PC-3 (cell line): Measurements from ENCODE around the gene ZFHX3. TPM values are rescaled to one million over a fixed set of nuclear protein-coding genes. Genes with fewer than 3 reads are reported as not detected.
A peak's percentile ranks its signal among the peaks of the same experiment; 100 is the strongest.
"Not testable (repeated sequence)": the region's sequence is repeated elsewhere in the genome, so short reads cannot be mapped to it uniquely, and the experiment has no call there.

Experiments
- ATAC-seq: fragments of 200-7000 bp; cut with Tn5 transposase; 2 replicates; pipeline ENCODE4 v1.9.1; 2020; ENCODE audit warnings: mild to moderate bottlenecking, moderate library complexity
- BruUV-seq: library from RNA; stranded (reverse); fragments of 400-500 nt; replicated peaks from 2 replicates; lab custom pipeline; 2021; lab: Mats Ljungman, UMichigan
- CTCF ChIA-PET: fragments of 300-600 bp; sonication (Branson Sonifier 250); formaldehyde crosslinking; loops from one replicate; lab custom pipeline; 2022; ENCODE audit warnings: antibody characterized with exemption; lab: Charles Lee
- POLR2A ChIA-PET: fragments of 300-600 bp; sonication (Branson Sonifier 250); formaldehyde crosslinking; loops from one replicate; lab custom pipeline; 2022; ENCODE audit warnings: antibody characterized with exemption; ENCODE audit not compliant: unreplicated experiment; lab: Charles Lee
- DNase-seq: peaks from one replicate; pipeline ENCODE4 v3.0.0-alpha.2; 2015
- H2AFZ ChIP-seq: fragments of 300-600 bp; sonication (generic); 2 replicates; pipeline ENCODE4 v1.6.0; 2016; ENCODE audit warnings: antibody characterized with exemption, low read length
- H3F3A ChIP-seq: fragments of 300-600 bp; sonication (generic); one replicate; pipeline ENCODE4 v1.6.0; 2017; ENCODE audit warnings: antibody characterized with exemption, low read length, control low read depth, mild to moderate bottlenecking; ENCODE audit not compliant: unreplicated experiment
- H3K27ac ChIP-seq: fragments of 300-600 bp; sonication (generic); 2 replicates; pipeline ENCODE4 v1.5.1; 2016; ENCODE audit warnings: mild to moderate bottlenecking, low read length
- H3K27me3 ChIP-seq: fragments of 300-600 bp; sonication (generic); 2 replicates; pipeline ENCODE4 v1.6.1; 2016; ENCODE audit warnings: low read length, mixed read lengths
- H3K36me3 ChIP-seq: fragments of 300-600 bp; sonication (generic); 2 replicates; pipeline ENCODE4 v1.6.1; 2016; ENCODE audit warnings: low read depth, mixed run types, low read length, mixed read lengths
- H3K4me1 ChIP-seq: fragments of 300-600 bp; sonication (generic); 2 replicates; pipeline ENCODE4 v1.5.1; 2016; ENCODE audit warnings: low read length; ENCODE audit not compliant: insufficient read depth
- H3K4me2 ChIP-seq: fragments of 300-600 bp; sonication (generic); 2 replicates; pipeline ENCODE4 v1.6.0; 2016; ENCODE audit warnings: low read length
- H3K4me3 ChIP-seq: fragments of 300-600 bp; sonication (generic); 2 replicates; pipeline ENCODE4 v1.5.1; 2016; ENCODE audit warnings: mild to moderate bottlenecking, low read length, mixed read lengths
- H3K79me2 ChIP-seq: fragments of 300-600 bp; sonication (generic); 2 replicates; pipeline ENCODE4 v1.6.1; 2017; ENCODE audit warnings: low read length, mixed read lengths
- H3K9ac ChIP-seq: fragments of 300-600 bp; sonication (generic); 2 replicates; pipeline ENCODE4 v1.6.0; 2016; ENCODE audit warnings: mild to moderate bottlenecking, low read length
- H3K9me2 ChIP-seq: fragments of 300-600 bp; sonication (generic); replicated peaks from 2 replicates; pipeline ENCODE4 v1.6.1; 2016; ENCODE audit warnings: mixed run types, low read length, mixed read lengths
- H3K9me3 ChIP-seq: fragments of 300-600 bp; sonication (generic); 2 replicates; pipeline ENCODE4 v1.6.1; 2016; ENCODE audit warnings: low read length, mixed read lengths
- H4K20me1 ChIP-seq: fragments of 300-600 bp; sonication (generic); 2 replicates; pipeline ENCODE4 v1.6.1; 2016; ENCODE audit warnings: low read length, mixed read lengths
- EZH2 ChIP-seq: fragments of 300-600 bp; sonication (generic); IDR thresholded peaks from one replicate; pipeline ENCODE4 v1.6.1; 2017; ENCODE audit warnings: antibody characterized with exemption, mild to moderate bottlenecking, low read length; ENCODE audit not compliant: unreplicated experiment
- EZH2phosphoT487 ChIP-seq: fragments of 300-600 bp; sonication (generic); IDR thresholded peaks from 2 replicates; pipeline ENCODE4 v1.6.1; 2018; ENCODE audit warnings: mild to moderate bottlenecking, antibody characterized with exemption, low read length, borderline replicate concordance
- intact Hi-C: fragments of 100-400 bp; cut with micrococcal nuclease; formaldehyde crosslinking; loops from 2 replicates; pipeline ENCODE4 v1.9.0; 2023
- total RNA-seq: library from RNA; depleted of rRNA; stranded (reverse); fragments of >200 nt; gene quantifications from 2 replicates; pipeline ENCODE4 v1.2.3, GENCODE V29; 2014
- TF ChIP-seq, protein P1 (sequence below): fragments of 300-600 bp; sonication (generic); conservative IDR thresholded peaks from 2 replicates; pipeline ENCODE4 v1.5.1; 2017; ENCODE audit warnings: antibody characterized with exemption, low read depth, mild to moderate bottlenecking, low read length

Gene ZFHX3
- total RNA-seq, 1 experiment from 2014 or later: 3.5 TPM

DNA sequence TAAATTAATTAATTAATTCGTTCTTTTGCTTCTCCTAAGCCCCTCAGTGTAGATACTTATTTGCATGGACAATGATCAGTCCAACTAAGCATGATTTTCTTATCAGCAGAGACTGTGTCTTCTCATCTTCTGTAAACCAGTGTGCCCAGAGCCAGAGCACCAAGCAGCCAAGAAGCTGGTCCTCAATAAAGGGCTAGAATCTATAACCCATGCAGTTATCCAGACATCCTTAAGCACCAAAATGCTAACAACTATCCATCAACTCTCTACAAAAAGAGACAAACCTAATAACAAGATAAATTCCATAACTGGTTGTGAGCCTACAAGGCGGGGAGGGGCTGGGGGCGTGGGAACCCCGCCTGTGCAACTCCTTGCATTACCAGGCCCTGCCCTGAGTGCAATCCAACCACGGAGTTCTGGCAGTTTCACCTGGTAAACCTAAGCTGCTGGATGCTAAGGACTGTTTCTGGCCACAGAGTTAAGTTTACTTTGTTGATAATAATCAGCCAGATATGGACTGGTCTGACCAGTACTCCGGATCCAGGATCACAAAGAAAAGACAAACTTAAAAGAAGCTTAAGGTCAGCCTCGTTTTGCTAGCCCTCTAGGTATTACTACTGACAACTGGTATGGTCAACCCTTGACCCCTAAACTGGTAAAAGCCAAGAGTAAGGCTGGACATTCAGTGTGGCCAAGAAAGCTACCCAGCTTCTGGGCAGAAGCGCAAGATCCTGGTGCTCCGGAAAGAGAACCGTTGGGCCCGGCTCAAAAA is 51.5 kb downstream of the ZFHX3 start:
- no peaks in the 10 kb centered on the region for H3K27me3 ChIP-seq
- H3K9me3 ChIP-seq: no peaks in the 10 kb centered on the region
- H3K4me3 ChIP-seq: peak overlapping the region; percentile 9; the same call in 1 of the 2 replicates
- H3K9ac ChIP-seq: peak overlapping the region; percentile 35; the same call in 1 of the 2 replicates
- TF ChIP-seq EZH2: no peak
- TF ChIP-seq, protein P1, sequence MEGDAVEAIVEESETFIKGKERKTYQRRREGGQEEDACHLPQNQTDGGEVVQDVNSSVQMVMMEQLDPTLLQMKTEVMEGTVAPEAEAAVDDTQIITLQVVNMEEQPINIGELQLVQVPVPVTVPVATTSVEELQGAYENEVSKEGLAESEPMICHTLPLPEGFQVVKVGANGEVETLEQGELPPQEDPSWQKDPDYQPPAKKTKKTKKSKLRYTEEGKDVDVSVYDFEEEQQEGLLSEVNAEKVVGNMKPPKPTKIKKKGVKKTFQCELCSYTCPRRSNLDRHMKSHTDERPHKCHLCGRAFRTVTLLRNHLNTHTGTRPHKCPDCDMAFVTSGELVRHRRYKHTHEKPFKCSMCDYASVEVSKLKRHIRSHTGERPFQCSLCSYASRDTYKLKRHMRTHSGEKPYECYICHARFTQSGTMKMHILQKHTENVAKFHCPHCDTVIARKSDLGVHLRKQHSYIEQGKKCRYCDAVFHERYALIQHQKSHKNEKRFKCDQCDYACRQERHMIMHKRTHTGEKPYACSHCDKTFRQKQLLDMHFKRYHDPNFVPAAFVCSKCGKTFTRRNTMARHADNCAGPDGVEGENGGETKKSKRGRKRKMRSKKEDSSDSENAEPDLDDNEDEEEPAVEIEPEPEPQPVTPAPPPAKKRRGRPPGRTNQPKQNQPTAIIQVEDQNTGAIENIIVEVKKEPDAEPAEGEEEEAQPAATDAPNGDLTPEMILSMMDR: no peak
- TF ChIP-seq EZH2phosphoT487: no peak
- H4K20me1 ChIP-seq: no peaks in the 10 kb centered on the region
- peak overlapping the region; percentile 89 for H3K27ac ChIP-seq
- ChIA-PET POLR2A (no interaction called here), CTCF (no interaction called here)
- DNase-seq: peak; percentile 76
- H3K9me2 ChIP-seq: no peaks in the 10 kb centered on the region
- no peak overlapping the region for H2AFZ ChIP-seq
- intact Hi-C loops: no loop called here
- peak; percentile 69 for ATAC-seq
- no peaks in the 10 kb centered on the region for H3F3A ChIP-seq
- H3K4me2 ChIP-seq: peak overlapping the region; percentile 62
- no TSS peak for BruUV-seq
- peaks cover 41% of the 10 kb centered on the region for H3K4me1 ChIP-seq
- H3K36me3 ChIP-seq: no peaks in the 10 kb centered on the region
- peaks cover 87% of the 10 kb centered on the region for H3K79me2 ChIP-seq

DNA sequence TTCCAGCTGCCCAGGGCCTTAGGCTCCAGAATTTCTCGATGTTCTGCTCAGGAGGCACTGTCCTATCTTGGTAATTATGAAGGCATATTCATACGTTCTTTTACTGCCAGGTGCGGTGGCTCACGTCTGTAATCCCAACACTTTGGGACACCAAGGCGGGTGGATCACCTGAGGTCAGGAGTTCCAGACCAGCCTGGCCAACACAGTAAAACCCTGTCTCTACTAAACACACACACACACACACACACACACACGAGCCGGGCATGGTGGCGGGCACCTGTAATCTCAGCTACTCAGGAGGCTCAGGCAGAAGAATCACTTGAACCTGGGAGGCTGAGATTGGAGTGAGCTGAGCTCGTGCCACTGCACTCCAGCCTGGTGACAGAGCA is 52.1 kb downstream of the ZFHX3 start:
- Histone ChIP-seq H3K79me2 (peaks cover 87% of the 10 kb centered on the region), H3K4me1 (peaks cover 47% of the 10 kb centered on the region), H3K27ac (peak overlapping the region; percentile 89)
- ATAC-seq, BruUV-seq, H3K27me3 ChIP-seq, H3K4me2 ChIP-seq, H3K9me2 ChIP-seq, H3K9ac ChIP-seq, H4K20me1 ChIP-seq, DNase-seq, POLR2A ChIA-PET, H3K4me3 ChIP-seq, H2AFZ ChIP-seq, H3K36me3 ChIP-seq, H3K9me3 ChIP-seq, intact Hi-C loops, H3F3A ChIP-seq: not testable (repeated sequence)
- CTCF ChIA-PET: interaction anchor here (0.6 kb wide), 1 partner anchor 16 kb away, joined by 4 read pairs; no protein-coding TSS in a partner anchor

DNA sequence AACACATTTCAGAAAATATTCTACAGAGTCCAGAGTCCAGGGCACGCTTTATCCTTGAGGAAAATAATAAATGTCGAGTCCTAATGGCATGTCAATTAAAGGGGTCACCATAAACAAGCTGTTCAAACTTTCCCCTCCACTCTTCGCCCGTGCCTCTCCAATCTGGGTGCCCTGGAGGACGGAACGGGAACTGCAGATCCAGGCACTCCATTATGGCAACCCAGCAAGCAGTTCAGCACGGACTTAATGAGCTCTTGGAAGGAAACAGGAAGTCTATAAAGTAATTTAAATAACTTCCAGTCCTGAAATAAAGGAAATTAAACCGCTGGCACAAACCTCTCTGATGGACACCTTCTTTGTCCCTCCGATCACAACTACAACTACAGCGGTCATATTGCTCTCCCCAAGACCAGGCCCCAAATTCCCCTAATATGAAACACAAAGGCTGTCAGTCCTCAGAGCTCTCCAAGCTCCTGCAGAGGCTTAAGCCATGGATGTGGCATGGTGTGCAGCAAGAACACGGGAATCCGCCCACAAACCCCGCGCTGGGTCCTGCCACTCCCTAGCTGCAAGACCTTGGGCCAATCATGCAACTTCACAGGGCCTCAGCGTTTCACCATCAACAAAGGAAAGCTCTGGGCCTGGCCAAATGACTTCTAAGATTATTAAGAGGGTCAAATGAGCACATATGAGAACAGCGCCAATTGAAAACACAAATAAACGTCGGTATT is 52.6 kb downstream of the ZFHX3 start:
- intact Hi-C loops: no loop called here
- TF ChIP-seq EZH2 (no peak), EZH2phosphoT487 (no peak)
- TF ChIP-seq, protein P1: peak; percentile 41
- no TSS peak for BruUV-seq
- Histone ChIP-seq H3K79me2 (peaks cover 82% of the 10 kb centered on the region), H3K9me2 (no peaks in the 10 kb centered on the region), H3K4me3 (no peak overlapping the region), H3K9ac (no peak overlapping the region), H3F3A (no peaks in the 10 kb centered on the region), H3K9me3 (no peaks in the 10 kb centered on the region), H3K4me2 (no peak overlapping the region), H4K20me1 (no peaks in the 10 kb centered on the region), H2AFZ (no peak overlapping the region), H3K27ac (peak overlapping the region; percentile 89; the same call in 1 of the 2 replicates), H3K4me1 (peaks cover 47% of the 10 kb centered on the region), H3K36me3 (no peaks in the 10 kb centered on the region), H3K27me3 (no peaks in the 10 kb centered on the region)
- no peak for ATAC-seq
- no peak for DNase-seq
- ChIA-PET POLR2A (no interaction called here), CTCF (interaction anchor here (0.6 kb wide), 2 partner anchors 17 to 62 kb away, joined by 4 to 6 read pairs; no protein-coding TSS in a partner anchor)
